IPS-18c (cell line): ENCODE data around the gene PRSS35.
"Not testable (repeated sequence)": the region's sequence is repeated elsewhere in the genome, so short reads cannot be mapped to it uniquely, and the experiment has no call there.

Experiments used
- H3K4me3 ChIP-seq: 2 replicates; pipeline ENCODE4 v1.7.0; 2013; ENCODE audit warnings: low read depth, mild to moderate bottlenecking, low read length, moderate library complexity; ENCODE audit not compliant: insufficient read depth
- H3K9me3 ChIP-seq: one replicate; pipeline ENCODE4 v1.6.1; 2013; ENCODE audit warnings: mild to moderate bottlenecking, low read length, moderate library complexity; ENCODE audit not compliant: control insufficient read depth, insufficient read depth

The PRSS35 gene, protein sequence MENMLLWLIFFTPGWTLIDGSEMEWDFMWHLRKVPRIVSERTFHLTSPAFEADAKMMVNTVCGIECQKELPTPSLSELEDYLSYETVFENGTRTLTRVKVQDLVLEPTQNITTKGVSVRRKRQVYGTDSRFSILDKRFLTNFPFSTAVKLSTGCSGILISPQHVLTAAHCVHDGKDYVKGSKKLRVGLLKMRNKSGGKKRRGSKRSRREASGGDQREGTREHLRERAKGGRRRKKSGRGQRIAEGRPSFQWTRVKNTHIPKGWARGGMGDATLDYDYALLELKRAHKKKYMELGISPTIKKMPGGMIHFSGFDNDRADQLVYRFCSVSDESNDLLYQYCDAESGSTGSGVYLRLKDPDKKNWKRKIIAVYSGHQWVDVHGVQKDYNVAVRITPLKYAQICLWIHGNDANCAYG

DNA sequence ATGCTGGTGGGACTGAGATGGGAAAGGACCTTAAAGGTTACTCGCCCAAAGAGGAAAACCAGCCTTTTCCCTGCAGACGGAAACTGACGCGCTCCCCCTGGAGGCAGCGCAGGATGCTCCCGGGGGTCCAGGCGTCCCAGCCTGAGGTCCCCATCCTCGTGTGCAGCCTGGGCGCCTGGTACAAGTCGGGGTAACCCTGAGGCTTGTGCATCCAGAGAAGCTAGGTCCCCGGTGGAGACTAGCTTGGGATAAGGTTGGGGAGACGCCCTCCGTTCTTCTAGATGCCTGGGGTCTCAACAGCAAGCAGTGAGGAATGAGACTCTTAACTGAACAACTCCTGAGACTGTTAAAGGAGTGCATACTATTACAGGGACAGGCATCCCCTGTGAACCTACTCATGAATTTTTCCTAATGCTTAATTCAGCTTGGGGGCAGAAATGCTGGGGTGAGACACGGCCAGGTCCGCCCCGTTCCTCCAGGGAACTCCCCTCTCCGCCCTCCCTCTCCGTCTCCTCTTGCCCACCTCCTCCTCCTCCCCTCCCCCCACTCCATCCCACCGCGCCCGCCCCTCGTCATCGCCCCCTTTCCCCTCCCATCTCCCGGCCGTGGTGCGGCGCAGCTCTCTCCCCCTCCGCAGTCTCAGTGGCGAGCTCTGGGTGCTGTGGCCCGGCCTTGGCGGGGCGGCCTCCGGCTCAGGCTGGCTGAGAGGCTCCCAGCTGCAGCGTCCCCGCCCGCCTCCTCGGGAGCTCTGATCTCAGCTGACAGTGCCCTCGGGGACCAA is at the start of gene PRSS35:
TSS of gene PRSS35 (plus strand) at position 634 of the 781 bp plus-strand sequence. CDS start 10,908 bp downstream, outside the sequence.
- peak within 1 kb of the TSS; percentile 61 for H3K4me3 ChIP-seq
- H3K9me3 ChIP-seq = no peaks in the 10 kb centered on the region

DNA sequence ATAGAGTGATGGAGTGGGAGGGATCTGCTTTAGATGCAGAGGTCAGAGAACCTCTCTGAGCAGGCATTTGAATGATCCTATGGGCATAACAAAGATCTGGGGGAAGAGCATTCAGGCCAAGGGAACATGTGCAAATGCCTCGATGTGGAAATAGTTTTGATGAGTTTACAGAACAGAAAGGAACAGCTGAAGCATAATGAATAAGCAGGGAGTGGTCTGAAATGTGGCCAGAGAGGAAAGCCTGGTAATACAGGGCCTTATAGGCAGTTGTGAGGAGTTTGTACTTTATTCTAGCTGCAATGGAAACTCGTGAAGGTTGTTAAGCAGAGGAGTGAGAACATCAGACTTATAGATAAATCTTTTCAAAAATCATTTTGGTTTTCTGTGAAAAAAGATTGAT is 48.4 kb upstream of the PRSS35 start:
- Histone ChIP-seq H3K4me3 (no peak overlapping the region), H3K9me3 (no peaks in the 10 kb centered on the region)

DNA sequence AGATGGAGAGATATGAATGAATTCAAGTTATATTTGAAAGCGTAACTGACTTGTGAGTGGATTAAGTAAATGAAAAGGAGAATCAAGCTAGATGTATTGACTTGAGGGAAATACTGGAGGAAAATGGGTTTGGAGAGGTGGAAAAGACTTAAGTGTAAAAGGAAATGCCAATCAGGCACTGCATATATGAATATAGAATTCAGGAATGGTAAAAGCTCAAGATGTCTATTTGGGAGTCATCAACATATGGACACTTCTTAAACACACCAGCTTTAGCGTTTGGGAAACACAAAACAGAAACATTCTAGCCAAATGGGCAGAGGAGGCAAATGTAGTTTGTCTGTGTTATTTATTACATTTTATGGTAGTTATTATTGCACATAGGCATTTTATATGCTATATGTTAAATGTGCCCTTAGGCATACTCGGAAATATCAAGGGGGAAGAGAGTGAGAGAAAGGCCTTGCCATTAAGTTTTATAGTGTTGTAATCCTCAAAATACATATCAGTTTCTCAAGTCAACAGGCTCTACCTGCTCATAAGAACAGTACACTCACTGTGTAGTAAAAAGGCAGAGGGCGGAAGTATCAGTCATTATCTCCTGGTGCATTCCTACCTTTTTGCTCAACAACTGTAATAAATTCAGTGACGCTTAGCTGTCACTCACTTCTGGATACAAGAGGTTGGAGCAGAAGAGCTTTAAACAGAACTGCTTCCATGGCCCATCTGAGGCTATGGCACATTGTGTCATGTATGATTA is 47.8 kb upstream of the PRSS35 start:
- H3K9me3 ChIP-seq = no peaks in the 10 kb centered on the region
- no peak overlapping the region for H3K4me3 ChIP-seq

DNA sequence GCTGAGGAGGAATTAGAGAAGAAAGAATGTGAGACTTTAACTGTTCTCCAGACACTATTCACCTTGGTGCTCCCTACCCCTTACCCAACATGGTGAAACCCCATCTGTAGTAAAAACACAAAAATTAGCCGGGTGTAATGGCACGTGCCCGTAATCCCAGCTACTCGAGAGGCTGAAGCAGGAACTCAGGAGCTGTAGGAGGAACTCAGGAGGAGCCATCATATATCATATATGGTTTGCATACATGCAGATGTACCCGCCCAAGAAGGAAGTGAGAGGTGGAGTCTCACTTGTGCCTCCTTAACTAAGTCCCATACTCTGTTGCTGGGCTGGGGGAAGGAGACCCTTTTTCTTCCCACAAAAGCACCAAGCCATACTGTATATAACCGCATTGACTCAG is 46.0 kb upstream of the PRSS35 start:
- no peak overlapping the region for H3K4me3 ChIP-seq
- no peaks in the 10 kb centered on the region for H3K9me3 ChIP-seq

DNA sequence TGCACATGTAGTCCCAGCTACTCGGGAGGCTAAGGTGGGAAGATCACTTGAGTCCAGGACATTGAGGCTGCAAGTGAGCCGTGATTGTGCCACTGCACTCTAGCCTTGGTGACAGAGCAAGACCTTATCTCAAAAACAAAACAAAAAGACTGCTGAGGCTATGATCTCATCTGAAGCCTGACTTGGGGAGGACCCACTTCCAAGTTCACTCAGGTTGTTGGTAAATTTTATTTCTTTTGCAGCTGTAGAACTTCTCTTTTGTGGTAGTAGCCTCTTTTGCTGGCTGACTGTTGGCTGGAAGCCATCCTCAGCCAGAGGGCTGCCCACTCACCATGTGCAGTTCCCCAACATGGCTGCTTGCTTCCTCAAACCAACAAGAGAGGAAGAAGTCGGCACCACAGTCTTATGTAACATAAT is 44.7 kb upstream of the PRSS35 start:
- Histone ChIP-seq H3K4me3 (no peak overlapping the region), H3K9me3 (no peaks in the 10 kb centered on the region)

DNA sequence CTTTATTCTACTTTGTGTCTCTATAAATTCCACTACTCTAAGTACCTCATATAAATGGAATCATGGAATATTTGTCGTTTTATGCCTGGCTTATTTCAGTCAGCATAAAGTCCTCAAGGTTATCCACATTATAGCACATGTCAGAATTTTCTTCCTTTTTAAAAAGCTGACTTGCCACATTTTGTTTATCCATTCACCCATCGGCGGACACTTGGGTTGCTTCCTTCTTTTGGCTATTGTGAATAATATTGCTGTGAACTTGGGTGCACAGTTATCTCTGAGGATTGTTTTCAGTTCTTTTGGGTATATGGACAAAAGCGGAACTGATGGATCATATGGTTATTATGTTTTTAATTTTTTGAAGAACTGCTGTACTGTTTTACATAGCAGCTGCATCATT is 42.3 kb upstream of the PRSS35 start:
- H3K4me3 ChIP-seq = no peak overlapping the region
- peaks cover under 1% of the 10 kb centered on the region for H3K9me3 ChIP-seq

DNA sequence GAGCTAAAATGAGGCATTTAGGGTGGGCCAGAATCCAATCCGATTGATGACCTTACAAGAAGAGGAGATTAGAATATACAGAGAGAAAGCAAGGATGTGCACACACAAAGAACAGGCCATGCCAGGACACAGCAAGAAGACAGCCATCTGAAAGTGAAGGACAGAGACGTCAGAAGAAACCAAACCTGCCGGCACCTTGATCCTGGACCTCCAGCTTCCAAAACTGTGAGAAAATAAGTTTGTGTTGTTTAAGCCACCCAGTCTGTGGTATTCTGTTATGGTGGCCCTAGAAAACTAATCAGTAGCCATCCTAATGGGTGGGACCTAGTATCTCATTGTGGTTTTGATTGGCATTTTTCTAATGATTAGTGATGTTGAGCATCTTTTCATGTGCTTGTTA is 41.7 kb upstream of the PRSS35 start:
- peaks cover 2% of the 10 kb centered on the region for H3K9me3 ChIP-seq
- H3K4me3 ChIP-seq = no peak overlapping the region

DNA sequence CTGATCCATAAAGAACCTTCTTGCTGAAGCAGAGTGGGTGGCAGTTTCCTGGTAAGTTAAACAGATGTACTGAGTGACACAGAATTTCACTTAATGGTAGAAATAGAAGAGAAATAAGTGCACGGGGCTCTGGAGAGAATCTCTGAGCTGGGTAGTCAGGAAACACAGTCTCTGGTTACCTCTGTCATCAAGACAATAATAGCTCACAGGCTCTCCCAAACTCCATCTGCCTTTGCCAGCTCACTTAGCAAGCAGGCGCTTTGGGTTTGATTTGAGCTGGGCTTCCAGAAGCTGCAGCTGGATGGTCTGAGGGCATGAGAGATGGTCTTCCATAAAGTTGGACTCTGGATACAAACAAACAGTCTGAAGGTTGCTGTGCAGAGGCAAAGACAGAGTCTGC is 39.6 kb upstream of the PRSS35 start:
- Histone ChIP-seq H3K9me3 (peaks cover 2% of the 10 kb centered on the region), H3K4me3 (no peak overlapping the region)

DNA sequence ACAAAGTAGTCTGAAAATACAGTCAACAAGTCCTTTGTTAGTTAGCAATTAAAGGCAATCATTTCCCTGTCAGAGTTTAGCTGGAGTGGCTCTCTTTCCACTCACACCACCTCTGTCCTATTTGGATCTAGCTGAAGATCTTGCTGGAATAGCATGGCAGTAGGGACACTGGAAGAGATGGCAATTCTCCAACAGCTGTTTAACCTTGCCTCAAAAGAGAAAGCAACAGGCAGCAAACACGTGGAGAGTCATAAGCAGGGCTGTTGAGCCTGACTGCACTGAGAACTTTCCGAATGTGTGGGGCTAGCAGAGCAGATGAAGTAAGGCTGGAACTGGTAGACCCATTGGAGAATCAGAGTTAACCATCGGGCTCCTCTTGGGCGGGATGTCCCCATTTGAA is 38.0 kb upstream of the PRSS35 start:
- Histone ChIP-seq H3K9me3 (peaks cover 2% of the 10 kb centered on the region), H3K4me3 (no peak overlapping the region)

DNA sequence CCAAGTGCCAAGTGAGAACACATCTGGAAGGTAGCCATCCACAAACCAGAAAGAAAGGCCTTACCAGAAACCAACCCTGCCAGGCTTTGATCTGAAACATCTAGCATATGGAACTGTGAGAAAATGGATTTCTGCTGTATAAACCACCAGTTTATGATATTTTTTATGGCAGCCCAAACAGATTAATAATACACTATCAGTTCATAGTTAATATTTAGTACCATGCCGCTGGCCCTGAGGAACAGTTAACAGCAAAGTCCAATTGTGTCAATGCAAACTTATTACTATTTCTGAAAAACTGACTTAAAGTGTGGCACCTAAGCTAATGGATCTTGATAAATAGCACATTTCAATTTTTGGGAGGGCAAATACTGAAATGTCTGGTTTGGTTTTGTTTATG is 35.4 kb upstream of the PRSS35 start:
- Histone ChIP-seq H3K9me3 (peaks cover 2% of the 10 kb centered on the region), H3K4me3 (no peak overlapping the region)

DNA sequence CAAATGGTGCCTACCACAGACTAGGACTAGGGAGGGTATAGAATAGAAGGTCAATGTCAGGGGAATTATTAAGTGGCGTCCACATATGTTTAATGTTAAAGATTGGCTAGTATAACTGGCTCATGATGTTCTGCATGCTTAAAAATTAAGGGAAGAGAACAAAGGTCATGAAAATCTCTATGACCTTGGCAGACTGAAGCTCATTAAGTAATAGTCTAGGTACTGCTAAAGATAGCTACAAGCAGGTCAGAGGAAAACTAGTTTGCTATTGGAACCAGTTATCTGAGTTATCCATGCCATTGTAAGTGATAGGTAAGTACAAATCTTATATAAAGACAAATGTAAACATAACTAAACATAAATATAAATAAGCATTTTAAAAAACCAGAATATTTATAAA is 32.9 kb upstream of the PRSS35 start:
- H3K9me3 ChIP-seq = peaks cover 2% of the 10 kb centered on the region
- H3K4me3 ChIP-seq = no peak overlapping the region

DNA sequence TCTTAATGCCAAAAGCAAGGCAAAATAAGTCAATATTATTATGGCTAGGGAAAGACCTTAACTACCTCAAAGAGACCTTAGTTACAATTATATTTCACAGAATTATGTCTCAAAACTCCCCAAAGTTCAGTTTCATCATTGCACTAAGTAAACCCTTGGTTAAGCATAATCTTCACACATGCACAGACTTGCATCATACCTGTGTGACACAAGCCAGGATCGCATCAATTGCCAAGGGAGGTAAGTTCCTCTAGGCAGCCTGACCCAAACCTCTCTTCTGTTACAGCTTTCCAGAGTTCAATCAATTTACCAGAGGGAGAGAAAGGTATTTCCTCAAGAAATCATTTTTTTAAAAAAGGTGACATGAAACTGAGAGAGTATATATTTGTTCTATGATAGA is 31.9 kb upstream of the PRSS35 start:
- Histone ChIP-seq H3K4me3 (no peak overlapping the region), H3K9me3 (no peaks in the 10 kb centered on the region)

DNA sequence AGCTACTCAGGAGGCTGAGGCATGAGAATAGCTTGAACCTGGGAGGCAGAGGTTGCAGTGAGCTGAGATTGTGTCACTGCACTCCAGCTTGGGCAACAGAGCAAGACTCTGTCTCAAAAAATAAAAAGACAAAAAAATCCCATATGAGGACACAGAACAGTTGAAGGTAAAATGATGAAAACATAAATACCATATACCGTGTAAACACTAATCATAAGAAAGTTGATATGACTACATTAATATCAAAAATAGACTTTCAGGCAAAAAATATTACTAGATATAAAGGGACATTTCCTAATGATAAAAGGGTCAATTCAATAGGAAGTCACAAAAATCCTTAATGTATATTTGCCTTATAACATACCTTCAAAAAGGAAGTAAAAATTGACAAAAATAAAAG is 30.4 kb upstream of the PRSS35 start:
- not testable (repeated sequence) for H3K4me3 ChIP-seq, H3K9me3 ChIP-seq

DNA sequence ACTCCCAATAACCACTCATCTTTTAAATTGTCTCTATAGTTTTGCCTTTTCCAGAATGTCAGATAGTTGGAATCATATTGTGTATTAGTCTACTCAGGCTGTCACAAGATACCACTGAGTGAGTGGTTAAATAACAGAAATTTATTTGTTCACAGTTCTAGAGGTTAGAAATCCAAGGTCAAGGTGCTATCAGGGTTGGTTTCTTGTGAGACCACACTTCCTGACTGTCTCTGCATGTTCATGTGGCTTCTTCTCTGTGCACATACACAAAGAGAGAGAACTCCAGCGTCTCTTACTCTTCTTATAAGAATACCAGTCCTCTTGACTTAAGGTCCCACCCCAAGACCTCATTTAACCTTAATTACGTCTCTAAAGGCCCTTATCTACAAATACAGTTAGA is 23.9 kb upstream of the PRSS35 start:
- H3K4me3 ChIP-seq = no peak overlapping the region
- H3K9me3 ChIP-seq = peaks cover 2% of the 10 kb centered on the region

DNA sequence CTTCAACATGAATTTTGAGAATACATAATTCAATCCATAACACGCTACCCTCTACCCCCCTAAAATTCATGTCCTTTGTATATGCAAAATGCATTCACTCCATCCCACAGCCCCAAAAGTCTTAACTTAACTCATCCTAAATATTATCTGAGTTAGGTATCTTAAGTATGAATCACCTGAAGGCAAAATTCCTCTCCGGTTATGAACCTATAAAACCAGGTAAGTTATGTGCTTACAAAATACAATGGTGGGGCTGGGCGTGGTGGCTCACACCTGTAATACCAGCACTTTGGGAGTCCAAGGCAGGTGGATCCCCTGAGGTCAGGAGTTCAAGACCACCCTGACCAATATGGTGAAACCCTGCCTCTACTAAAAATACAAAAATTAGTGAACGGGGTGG is 23.5 kb upstream of the PRSS35 start:
- Histone ChIP-seq H3K9me3 (peaks cover 2% of the 10 kb centered on the region), H3K4me3 (no peak overlapping the region)

DNA sequence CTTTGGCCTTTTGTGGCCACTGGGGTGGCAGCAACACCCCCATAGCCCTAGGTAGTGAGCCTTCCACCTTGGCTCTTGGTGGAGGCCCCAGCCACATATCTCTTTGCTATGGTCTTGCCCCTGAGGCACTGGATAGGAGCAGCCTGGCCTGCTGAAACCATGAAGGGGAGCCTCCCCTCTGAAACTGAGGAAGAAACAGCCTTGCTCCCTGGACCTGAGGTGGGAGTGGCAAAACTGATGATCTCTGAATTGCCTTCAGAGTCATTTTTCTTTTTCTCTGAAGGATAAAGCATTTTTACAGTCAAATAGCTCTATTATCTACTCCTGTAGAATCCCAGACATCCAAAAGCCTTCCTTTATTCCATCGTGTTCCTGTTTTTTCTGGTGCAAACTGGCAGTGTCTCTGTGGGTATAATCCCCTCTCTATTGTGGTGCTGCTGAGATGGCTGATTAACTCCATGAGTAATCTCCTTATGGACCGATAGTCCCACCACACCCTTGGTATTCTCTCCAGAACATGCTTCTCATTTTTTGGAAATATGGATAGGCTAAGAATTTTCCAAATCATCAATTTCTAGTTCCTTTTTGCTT is 22.0 kb upstream of the PRSS35 start:
- no peak overlapping the region for H3K4me3 ChIP-seq

DNA sequence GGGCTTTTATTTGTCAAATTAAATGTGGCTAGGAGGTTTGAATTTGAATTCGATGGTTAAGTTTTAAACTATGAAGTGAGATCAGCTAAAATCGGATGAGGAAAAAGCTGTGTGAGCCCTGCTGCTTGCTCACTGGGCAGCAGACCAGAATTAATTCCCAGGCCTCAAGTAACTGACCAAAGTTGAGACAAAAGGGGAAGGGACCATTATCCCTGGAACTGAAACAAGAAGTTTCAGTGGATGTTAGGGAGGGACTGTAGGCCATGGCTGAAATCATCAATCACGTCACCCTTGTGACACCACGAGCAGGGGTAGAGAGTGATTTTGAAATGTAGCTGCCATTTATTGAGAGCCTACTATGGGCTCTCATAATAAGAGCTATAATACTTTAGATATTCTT is 7.0 kb upstream of the PRSS35 start:
- Histone ChIP-seq H3K9me3 (no peaks in the 10 kb centered on the region), H3K4me3 (no peak overlapping the region)

More for the DNA sequence above, 22.0 kb upstream of the PRSS35 start:
- peaks cover 2% of the 10 kb centered on the region for H3K9me3 ChIP-seq
